Testis (tissue), 2 donors: Measurements from ENCODE around the gene MEF2B.

Experiments used
- POLR2A ChIP-seq: fragments of 450-650 bp; IDR thresholded peaks from one replicate; pipeline ENCODE4 v1.6.1; 2017; ENCODE audit warnings: antibody characterized with exemption, mild to moderate bottlenecking, moderate library complexity
- TF ChIP-seq, protein P1 (sequence below), 3 experiments: fragments of 450-650 bp in 2 of 3; fragments of 200-600 bp in 1 of 3; sonication (generic) in 1 of 3; IDR thresholded peaks; one replicate each; pipeline ENCODE4 v1.5.1; 2016 to 2019; ENCODE audit warnings: antibody characterized with exemption in 3 of 3, mild to moderate bottlenecking in 2 of 3, moderate library complexity in 1 of 3

DNA sequence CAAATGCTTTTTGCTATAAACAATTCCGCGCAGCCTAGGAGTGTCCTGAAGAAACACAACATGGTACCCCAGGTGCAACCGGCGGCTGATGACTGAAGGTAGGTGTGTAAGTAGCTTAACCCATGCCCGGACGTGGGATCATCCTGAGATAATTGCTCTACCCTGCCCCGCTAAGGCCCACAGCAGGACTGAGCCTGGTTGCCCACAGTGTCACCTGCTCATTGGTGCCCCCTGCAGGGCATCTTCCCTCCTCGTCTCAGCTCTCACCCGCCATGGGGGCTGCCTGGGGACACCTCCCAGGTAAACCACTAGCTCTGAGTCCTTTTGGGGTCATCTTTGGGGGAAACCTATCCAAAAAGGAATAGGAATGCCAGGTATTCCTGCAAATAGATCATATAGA, 54.1 kb downstream of the MEF2B start:
- TF ChIP-seq, protein P1, sequence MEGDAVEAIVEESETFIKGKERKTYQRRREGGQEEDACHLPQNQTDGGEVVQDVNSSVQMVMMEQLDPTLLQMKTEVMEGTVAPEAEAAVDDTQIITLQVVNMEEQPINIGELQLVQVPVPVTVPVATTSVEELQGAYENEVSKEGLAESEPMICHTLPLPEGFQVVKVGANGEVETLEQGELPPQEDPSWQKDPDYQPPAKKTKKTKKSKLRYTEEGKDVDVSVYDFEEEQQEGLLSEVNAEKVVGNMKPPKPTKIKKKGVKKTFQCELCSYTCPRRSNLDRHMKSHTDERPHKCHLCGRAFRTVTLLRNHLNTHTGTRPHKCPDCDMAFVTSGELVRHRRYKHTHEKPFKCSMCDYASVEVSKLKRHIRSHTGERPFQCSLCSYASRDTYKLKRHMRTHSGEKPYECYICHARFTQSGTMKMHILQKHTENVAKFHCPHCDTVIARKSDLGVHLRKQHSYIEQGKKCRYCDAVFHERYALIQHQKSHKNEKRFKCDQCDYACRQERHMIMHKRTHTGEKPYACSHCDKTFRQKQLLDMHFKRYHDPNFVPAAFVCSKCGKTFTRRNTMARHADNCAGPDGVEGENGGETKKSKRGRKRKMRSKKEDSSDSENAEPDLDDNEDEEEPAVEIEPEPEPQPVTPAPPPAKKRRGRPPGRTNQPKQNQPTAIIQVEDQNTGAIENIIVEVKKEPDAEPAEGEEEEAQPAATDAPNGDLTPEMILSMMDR (IDR thresholded peaks at IDR 0.05): peak in 2 of 3 experiments; percentile 20 to 38
- no peak for TF ChIP-seq POLR2A
